Hepatocyte (in vitro differentiated cells): Measurements from ENCODE around the gene PLLP.

Experiments
- CTCF ChIP-seq: fragments of 200-600 bp; sonication (generic); IDR thresholded peaks from 2 replicates; pipeline ENCODE4 v1.5.1; 2016; ENCODE audit warnings: antibody characterized with exemption, mild to moderate bottlenecking; ENCODE audit not compliant: poor library complexity
- EZH2 ChIP-seq: fragments of 200-600 bp; sonication (generic); IDR thresholded peaks from 2 replicates; pipeline ENCODE4 v1.6.1; 2016; ENCODE audit warnings: antibody characterized with exemption, mild to moderate bottlenecking, borderline replicate concordance
- EZH2phosphoT487 ChIP-seq: fragments of 200-600 bp; sonication (generic); IDR thresholded peaks from one replicate; pipeline ENCODE4 v1.6.1; 2018; ENCODE audit warnings: antibody characterized with exemption, mild to moderate bottlenecking, low read depth, moderate library complexity; ENCODE audit not compliant: unreplicated experiment, severe bottlenecking

GRCh38 chr16:57238682-57239081, 45.8 kb downstream of the PLLP start:
- TF ChIP-seq CTCF (no peak), EZH2 (no peak), EZH2phosphoT487 (no peak)
